CD4-positive, alpha-beta T cell treated with Interleukin-6 for 4 hours (primary cell): ENCODE results near the gene RNF168.
A peak's percentile ranks its signal among the peaks of the same experiment; 100 is the strongest.
"Not testable (repeated sequence)": the region's sequence is repeated elsewhere in the genome, so short reads cannot be mapped to it uniquely, and the experiment has no call there.

Source experiments
- DNase-seq: peaks from one replicate; pipeline ENCODE4 v3.0.0-alpha.2; 2020; ENCODE audit warnings: mixed read lengths

The RNF168 gene

GRCh38 chr3:196462680-196463477 lies 40.7 kb downstream of the RNF168 start:
- not testable (repeated sequence) for DNase-seq

GRCh38 chr3:196458063-196458462 lies 45.5 kb downstream of the RNF168 start:
- DNase-seq: no peak

GRCh38 chr3:196457470-196457869 lies 46.1 kb downstream of the RNF168 start:
- DNase-seq: not testable (repeated sequence)

GRCh38 chr3:196454935-196455334 lies 48.6 kb downstream of the RNF168 start:
- DNase-seq: no peak

- DNase-seq: not testable (repeated sequence)
Observed at GRCh38 chr3:196445391-196445790, 58.2 kb downstream of the RNF168 start.

- no peak for DNase-seq
Observed at GRCh38 chr3:196444500-196444894, 59.1 kb downstream of the RNF168 start.

DNA sequence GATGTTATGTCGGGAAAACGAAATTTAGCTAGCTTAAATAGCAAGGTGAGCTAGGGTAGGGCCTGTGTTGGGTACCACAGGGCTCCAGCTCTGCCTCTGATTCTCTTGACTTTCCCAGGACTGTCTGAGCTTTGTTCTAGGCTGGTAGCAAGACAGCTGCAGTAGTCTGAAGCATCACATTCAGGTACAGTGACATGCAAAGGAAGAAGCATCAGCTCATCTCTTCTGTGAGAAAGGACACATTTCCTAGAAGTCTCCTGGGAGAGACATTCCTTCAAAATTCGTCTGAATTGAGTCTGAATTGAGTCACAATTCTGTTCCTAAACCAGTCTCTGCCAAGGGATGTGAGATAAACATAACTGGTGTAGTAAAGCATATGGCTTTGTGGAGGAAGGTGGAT lies 62.9 kb downstream of the RNF168 start:
- DNase-seq: no peak

GRCh38 chr3:196440041-196440537 lies 63.5 kb downstream of the RNF168 start:
- DNase-seq: no peak

DNA sequence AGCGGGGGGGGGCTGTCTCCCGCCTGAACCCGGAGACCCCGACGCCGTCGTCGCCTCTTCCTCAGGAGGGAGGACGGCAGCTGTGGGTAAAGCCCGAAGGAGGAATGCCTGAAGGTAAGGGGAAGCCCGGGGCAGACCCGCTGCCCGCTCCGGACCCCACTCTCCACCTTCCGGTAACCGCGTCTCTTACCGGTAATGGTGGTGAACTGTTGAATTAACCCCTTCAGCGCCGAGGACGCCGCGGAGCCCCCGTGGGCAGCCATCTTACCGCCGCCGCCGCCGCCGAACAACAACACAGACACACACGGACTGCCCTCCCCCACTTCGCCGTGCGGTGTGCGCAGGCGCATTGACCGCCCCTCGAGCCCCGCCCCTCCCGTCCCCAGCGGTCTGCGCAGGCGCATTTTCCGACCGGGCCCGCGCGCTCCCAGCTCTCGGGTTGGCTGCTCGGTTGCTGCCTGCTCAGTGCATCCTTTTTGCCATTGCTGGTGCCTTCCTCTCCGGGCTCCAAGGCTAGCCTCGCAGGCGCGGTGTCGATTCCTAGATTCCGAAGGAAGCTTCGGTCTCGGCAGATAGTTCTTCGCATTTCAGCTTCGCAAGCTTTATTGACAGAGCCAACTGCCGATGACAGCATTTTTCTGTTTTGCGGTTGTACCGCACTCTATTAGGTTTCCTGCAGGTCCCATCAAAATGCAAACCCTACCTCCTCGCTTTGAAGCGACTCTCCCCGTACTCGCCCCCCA lies 71.3 kb downstream of the RNF168 start, which contains the start of gene UBXN7:
TSS of gene UBXN7 (minus strand) at position 291 of the 743 bp plus-strand sequence. CDS start at position 263, 28 bp downstream.
- peak; percentile 95 for DNase-seq

DNA sequence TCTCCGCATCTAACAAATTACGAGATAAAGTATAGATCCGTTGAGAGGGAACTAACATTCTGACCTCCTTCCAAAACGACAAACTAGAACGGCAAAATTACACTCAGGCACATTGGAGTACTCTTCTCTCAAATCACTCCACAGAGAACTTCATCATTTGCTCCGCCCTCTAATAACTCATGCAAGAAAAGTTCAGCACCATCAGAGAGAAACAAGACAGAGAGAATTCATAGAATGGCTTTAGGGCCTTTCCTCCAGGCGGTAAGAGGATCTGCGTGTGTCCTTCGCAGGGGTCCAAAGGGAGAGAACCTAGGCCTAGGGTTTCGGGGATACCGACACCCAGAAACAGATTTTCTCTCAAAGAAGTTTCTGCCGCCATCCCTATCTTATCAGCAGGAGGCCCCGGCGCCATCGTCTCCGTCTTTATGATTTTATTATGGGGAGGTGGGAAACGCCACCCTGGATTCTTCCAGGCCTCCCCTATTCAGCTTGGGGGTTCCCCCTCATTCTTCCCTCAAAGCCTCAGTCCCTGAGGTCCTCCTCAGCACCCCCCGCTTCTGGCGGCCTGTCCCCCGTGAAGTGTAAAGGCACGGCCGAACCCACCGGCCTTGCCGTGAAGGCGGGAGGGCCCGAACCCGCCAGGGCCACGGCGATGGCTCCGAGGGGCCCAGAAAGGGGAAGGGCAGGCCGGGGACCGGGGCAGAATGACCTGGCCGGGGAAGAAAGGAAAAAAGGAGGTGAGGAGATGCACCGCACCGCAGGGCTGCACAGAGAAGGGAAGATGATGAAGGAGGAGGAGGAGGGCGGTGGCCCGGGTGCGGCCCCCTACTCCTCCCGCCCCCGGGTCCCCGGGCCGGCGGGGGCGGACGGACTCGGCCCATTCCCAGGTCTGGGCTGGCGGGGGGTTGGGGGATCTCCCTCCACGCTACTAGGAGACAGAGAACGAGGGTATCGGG lies 72.1 kb downstream of the RNF168 start:
- DNase-seq: peak; percentile 19

DNA sequence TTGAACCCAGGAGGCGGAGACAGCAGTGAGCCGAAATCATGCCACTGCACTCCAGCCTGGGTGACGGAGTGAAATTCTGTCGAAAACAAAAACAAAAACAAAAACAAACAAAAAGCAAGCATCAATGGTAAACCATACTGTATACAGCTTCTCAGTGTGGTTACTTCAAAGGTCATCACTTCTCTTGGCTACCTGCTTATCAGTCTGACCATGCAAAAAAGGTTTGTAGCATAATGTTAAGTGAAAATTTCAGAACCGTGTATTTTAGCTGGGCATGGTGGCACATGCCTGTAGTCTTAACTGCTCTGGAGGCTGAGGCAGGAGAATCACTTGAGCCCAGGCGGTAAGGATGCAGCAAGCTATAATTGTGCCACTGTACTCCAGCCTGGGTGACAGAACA lies 75.5 kb downstream of the RNF168 start:
- DNase-seq: no peak

- DNase-seq: not testable (repeated sequence)
Observed at GRCh38 chr3:196424421-196424820, 79.1 kb downstream of the RNF168 start.

- DNase-seq: no peak
Observed at GRCh38 chr3:196423044-196423781, 80.4 kb downstream of the RNF168 start.

DNA sequence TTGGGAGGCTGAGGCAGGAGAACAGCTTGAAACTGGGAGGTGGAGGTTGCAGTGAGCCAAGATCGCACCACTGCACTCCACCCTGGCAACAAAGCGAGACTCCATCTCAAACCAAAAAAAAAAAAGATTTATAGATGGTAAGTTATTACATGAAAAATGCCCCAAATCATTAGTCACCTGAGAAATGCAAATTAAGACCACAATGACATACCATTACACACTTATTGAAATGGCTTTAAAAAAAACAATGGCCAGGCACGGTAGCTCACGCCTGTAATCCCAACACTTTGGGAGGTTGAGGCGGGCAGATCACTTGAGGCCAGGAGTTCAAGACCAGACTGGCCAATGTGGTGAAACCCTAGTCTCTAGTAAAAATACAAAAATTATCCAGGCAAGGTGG lies 81.9 kb downstream of the RNF168 start:
- DNase-seq: not testable (repeated sequence)

DNA sequence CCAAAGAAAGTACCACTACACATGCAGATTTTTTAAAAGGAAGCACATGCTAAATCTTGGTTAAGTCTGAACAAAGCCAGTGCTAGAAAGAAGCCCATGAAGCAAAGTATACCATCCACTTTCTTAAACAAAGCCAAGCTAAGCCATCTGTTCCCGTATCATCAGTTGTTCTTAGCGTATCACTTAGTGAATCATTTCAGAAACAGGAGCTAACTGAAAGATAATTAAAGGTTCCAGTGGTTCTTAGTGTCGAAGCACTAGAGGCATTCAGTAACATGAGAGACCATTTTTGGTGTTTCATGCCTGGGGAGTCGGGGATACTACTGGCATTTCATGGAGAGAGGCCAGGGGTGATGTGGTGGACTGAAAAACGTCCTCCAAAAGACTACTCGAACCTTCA lies 84.2 kb downstream of the RNF168 start:
- DNase-seq: no peak
